GM12878 (cell line): ENCODE results near the gene CEP131. TPM values are rescaled to one million over a fixed set of nuclear protein-coding genes. Genes with fewer than 3 reads are reported as not detected.

Source experiments
- ATAC-seq: fragments of 200-7000 bp; cut with Tn5 transposase; 3 replicates; pipeline ENCODE4 v1.9.1; 2020; ENCODE audit warnings: mild to moderate bottlenecking, moderate library complexity
- BruUV-seq: library from RNA; stranded (reverse); fragments of 400-500 nt; replicated peaks from 2 replicates; lab custom pipeline; 2021; lab: Mats Ljungman, UMichigan
- CTCF ChIA-PET: fragments of 300-600 bp; sonication (Branson Sonifier 250); formaldehyde crosslinking; extraction: SDS; loops from one replicate; lab custom pipeline; 2021; ENCODE audit warnings: inconsistent platforms; lab: Yijun Ruan, JAX
- POLR2A ChIA-PET: fragments of 350-600 bp; formaldehyde crosslinking; extraction: SDS; loops from one replicate; lab custom pipeline; 2021; ENCODE audit warnings: inconsistent platforms; lab: Charles Lee
- RAD21 ChIA-PET: fragments of 300-600 bp; sonication (Branson Sonifier 250); formaldehyde crosslinking; loops from one replicate; lab custom pipeline; 2023; ENCODE audit warnings: antibody characterized with exemption; ENCODE audit not compliant: unreplicated experiment; lab: Charles Lee
- SMC1A ChIA-PET: fragments of 300-600 bp; sonication (Branson Sonifier 250); formaldehyde crosslinking; loops from one replicate; lab custom pipeline; 2023; ENCODE audit not compliant: unreplicated experiment, uncharacterized antibody; lab: Charles Lee
- DNase-seq: peaks from one replicate; pipeline ENCODE4 v3.0.0-alpha.2; 2011; ENCODE audit warnings: low read depth, low spot score
- FAIRE-seq: peaks from 3 replicates; lab custom pipeline; 2011; peaks lifted over from hg19 to GRCh38; lab: Jason Lieb, UNC
- H2AFZ ChIP-seq: 2 replicates; pipeline ENCODE4 v1.6.0; 2011; ENCODE audit warnings: low read depth, low read length, control low read depth; ENCODE audit not compliant: control insufficient read depth
- H3K27ac ChIP-seq: 2 replicates; pipeline ENCODE4 v1.5.1; 2011; ENCODE audit warnings: control low read depth; ENCODE audit not compliant: control insufficient read depth, insufficient read depth
- H3K27me3 ChIP-seq, 2 experiments: replicated peaks in 1 of 2; 2 replicates each; pipeline versions ENCODE4 v1.6.0 to v1.6.1; 2011; ENCODE audit warnings: low read length in 1 of 2; ENCODE audit not compliant: control insufficient read depth in 2 of 2, insufficient read depth in 2 of 2
- H3K36me3 ChIP-seq, 2 experiments: 2 replicates each; pipeline ENCODE4 v1.5.1; 2011; ENCODE audit warnings: low read length in 1 of 2; ENCODE audit not compliant: control insufficient read depth in 2 of 2, insufficient read depth in 2 of 2
- H3K4me1 ChIP-seq: 2 replicates; pipeline ENCODE4 v1.6.1; 2011; ENCODE audit warnings: mild to moderate bottlenecking, low read length, moderate library complexity, mixed read lengths; ENCODE audit not compliant: control insufficient read depth, insufficient read depth
- H3K4me2 ChIP-seq: 2 replicates; pipeline ENCODE4 v1.6.0; 2011; ENCODE audit warnings: control low read depth; ENCODE audit not compliant: control insufficient read depth, insufficient read depth
- H3K4me3 ChIP-seq: fragments of 200-600 bp; sonication (generic); 2 replicates; pipeline ENCODE4 v1.5.1; 2016
- H3K79me2 ChIP-seq: 2 replicates; pipeline ENCODE4 v1.6.0; 2011; ENCODE audit warnings: low read length; ENCODE audit not compliant: control insufficient read depth, insufficient read depth
- H3K9ac ChIP-seq: 2 replicates; pipeline ENCODE4 v1.8.0; 2011; ENCODE audit warnings: low read length, control low read depth, mixed read lengths; ENCODE audit not compliant: control insufficient read depth, insufficient read depth
- H3K9me3 ChIP-seq: replicated peaks from 3 replicates; pipeline ENCODE4 v1.5.1; 2011; ENCODE audit warnings: mild to moderate bottlenecking, low read length; ENCODE audit not compliant: control insufficient read depth, insufficient read depth
- H4K20me1 ChIP-seq: 2 replicates; pipeline ENCODE4 v1.6.0; 2011; ENCODE audit not compliant: control insufficient read depth, insufficient read depth
- CHD2 ChIP-seq: IDR thresholded peaks from 2 replicates; pipeline ENCODE4 v1.6.1; 2011; ENCODE audit warnings: low read depth, low read length, improper control_type of control experiment, borderline replicate concordance
- EED ChIP-seq: sonication (generic); IDR thresholded peaks from 2 replicates; pipeline ENCODE4 v1.6.1; 2016; ENCODE audit warnings: antibody characterized with exemption, low read depth
- ETV6 ChIP-seq, 2 experiments: fragments of 450-650 bp in 1 of 2; IDR thresholded peaks in 1 of 2; conservative IDR thresholded peaks in 1 of 2; 2 replicates each; pipeline ENCODE4 v1.6.1; 2014; ENCODE audit warnings: antibody characterized with exemption in 1 of 2, borderline replicate concordance in 1 of 2, low read depth in 1 of 2, mild to moderate bottlenecking in 1 of 2, moderate library complexity in 1 of 2
- PAX5 ChIP-seq: IDR thresholded peaks from 2 replicates; pipeline ENCODE4 v1.6.1; 2011; ENCODE audit warnings: low read depth, low read length, borderline replicate concordance
- RBBP5 ChIP-seq: fragments of 200-600 bp; sonication (generic); conservative IDR thresholded peaks from 2 replicates; pipeline ENCODE4 v1.6.1; 2016
- SIX5 ChIP-seq: IDR thresholded peaks from 2 replicates; pipeline ENCODE4 v1.6.1; 2011; ENCODE audit warnings: mild to moderate bottlenecking, low read depth, low read length, moderate library complexity; ENCODE audit not compliant: severe bottlenecking
- SREBF1 ChIP-seq: IDR thresholded peaks from 2 replicates; pipeline ENCODE4 v1.6.1; 2012; ENCODE audit warnings: mild to moderate bottlenecking, low read length
- STAT3 ChIP-seq: IDR thresholded peaks from 2 replicates; pipeline ENCODE4 v1.6.1; 2011; ENCODE audit warnings: low read depth, low read length, improper control_type of control experiment
- TARDBP ChIP-seq: IDR thresholded peaks from 2 replicates; pipeline ENCODE4 v1.6.1; 2016; ENCODE audit warnings: borderline replicate concordance
- ZNF207 ChIP-seq: fragments of 450-650 bp; IDR thresholded peaks from 2 replicates; pipeline ENCODE4 v1.6.1; 2014; ENCODE audit warnings: antibody characterized with exemption, mild to moderate bottlenecking, borderline replicate concordance
- ZZZ3 ChIP-seq: IDR thresholded peaks from 2 replicates; pipeline ENCODE4 v1.6.1; 2011; ENCODE audit warnings: low read depth; ENCODE audit not compliant: control insufficient read depth, insufficient read length
- WGBS: methylation state at CpG from one replicate; pipeline ENCODE4 v1.1.6; 2016; ENCODE audit warnings: low lambda C conversion rate; ENCODE audit not compliant: insufficient replicate concordance, insufficient coverage; ENCODE audit errors: missing lambda C conversion rate; 5-methylcytosine and 5-hydroxymethylcytosine counted together
- in situ Hi-C: fragments of 300-500 bp; cut with MboI; formaldehyde crosslinking; loops from 9 replicates; pipeline ENCODE4 v1.14.3; 2018; ENCODE audit warnings: mixed read lengths
- intact Hi-C: fragments of 100-400 bp; cut with micrococcal nuclease; formaldehyde crosslinking; loops from one replicate; pipeline ENCODE4 v1.14.2; 2022; ENCODE audit not compliant: unreplicated experiment
- polyA plus RNA-seq, 11 experiments: library from polyadenylated mRNA; depleted of rRNA in 4 of 11; unstranded in 6 of 11; stranded (reverse) in 5 of 11; fragments of >200 nt; fragmentation: Nextera tagmentation in 4 of 11; fragmentation: Illumina TruSeq in 1 of 11; extraction: Ambion mirVana in 4 of 11; extraction: Trizol in 1 of 11; gene quantifications; 1 replicate in 1 of 11; 2 replicates in 10 of 11; pipeline versions ENCODE4 v1.2.1 to v1.2.3, GENCODE V29; 2011 to 2016; ENCODE audit warnings: inconsistent platforms in 2 of 11, missing spikeins in 2 of 11, low read depth in 1 of 11
- total RNA-seq, 4 experiments: library from RNA; depleted of rRNA in 3 of 4; stranded (reverse); fragments of >200 nt in 3 of 4; fragmentation: Illumina TruSeq in 1 of 4; extraction: Trizol in 1 of 4; gene quantifications; 2 replicates each; pipeline versions ENCODE4 v1.2.1 to v1.2.3, GENCODE V29; 2013 to 2021
- TF ChIP-seq, protein P1 (sequence below): IDR thresholded peaks from 2 replicates; pipeline ENCODE4 v1.6.1; 2011; ENCODE audit warnings: borderline replicate concordance, low read depth, mild to moderate bottlenecking, moderate library complexity, mixed read lengths, low read length; ENCODE audit not compliant: insufficient read depth; ENCODE audit errors: extremely low read length
- TF ChIP-seq, protein P2 (sequence below): fragments of 450-650 bp; IDR thresholded peaks from 2 replicates; pipeline ENCODE4 v1.6.1; 2016; ENCODE audit warnings: mild to moderate bottlenecking

CEP131 gene
- total and polyA plus RNA-seq, 10 of the 15 experiments (the other 5 are each of a cell fraction or from before 2014, with no cell fraction given), result 0.05 to 17.3 (median 6.7) TPM

DNA sequence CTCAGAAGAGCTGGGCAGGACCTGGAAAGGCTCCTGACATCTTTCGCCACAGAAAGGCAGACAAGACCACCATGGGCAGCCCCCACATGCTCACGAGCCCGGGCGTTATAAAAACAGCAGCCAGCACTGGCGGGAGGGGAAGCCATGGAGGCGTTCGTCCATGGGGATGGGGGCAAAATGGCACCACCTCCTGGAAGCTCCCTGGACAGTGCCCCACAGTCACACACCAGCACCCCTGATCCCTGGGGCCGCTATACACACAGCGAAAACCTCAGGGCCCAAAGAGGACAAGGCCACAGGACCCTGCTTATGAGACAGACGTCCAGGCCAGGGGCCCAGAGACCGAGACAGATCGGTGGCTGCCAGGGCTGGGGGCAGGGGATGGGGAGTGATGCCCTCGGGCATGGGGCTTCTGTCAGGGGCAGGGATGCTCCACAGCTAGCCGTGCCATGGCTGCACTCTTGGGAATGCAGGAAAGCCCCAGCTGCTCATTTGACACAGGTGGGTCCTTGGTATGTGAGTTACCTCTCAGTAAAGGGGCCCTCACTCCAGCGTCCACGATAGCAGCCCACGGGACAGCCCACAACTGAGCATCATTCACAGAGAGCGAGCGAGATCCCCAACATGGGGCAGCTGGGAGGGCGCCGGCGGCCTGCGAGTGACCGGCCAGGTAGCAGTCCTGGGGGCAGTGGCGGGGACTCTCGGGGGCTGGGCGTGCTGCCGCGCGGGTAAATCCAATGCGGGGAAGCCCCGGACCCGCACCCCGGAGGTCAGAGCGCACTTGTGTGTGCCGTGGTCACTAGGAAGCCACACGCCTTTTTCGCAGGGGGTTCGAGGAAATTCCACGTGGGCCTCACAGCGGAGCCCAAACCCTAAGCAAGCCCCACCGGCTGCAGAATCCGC is 63.8 kb downstream of the CEP131 start:
- Histone ChIP-seq H3K27me3 (no peaks in the 10 kb centered on the region), H3K4me3 (no peak overlapping the region), H4K20me1 (no peaks in the 10 kb centered on the region), H3K4me1 (no peaks in the 10 kb centered on the region), H3K36me3 (no peaks in the 10 kb centered on the region), H2AFZ (no peak overlapping the region), H3K9ac (no peak overlapping the region), H3K9me3 (no peaks in the 10 kb centered on the region), H3K27ac (no peak overlapping the region), H3K4me2 (no peak overlapping the region), H3K79me2 (no peaks in the 10 kb centered on the region)
- POLR2A ChIA-PET, result no interaction called here
- in situ Hi-C loops (no loop called here), intact Hi-C loops (no loop called here)
- ATAC-seq (no peak), FAIRE-seq (no peak), DNase-seq (no peak)
- WGBS, result 56% methylated on average over 43 of the region's 43 CpGs
- BruUV-seq, result no TSS peak
- RAD21 ChIA-PET, result no interaction called here
- CTCF ChIA-PET, result no interaction called here
- no peak for TF ChIP-seq ETV6 (conservative IDR thresholded peaks at IDR 0.05 in 1 of 2, IDR thresholded peaks at IDR 0.05 in 1 of 2; ENCODE audit: borderline replicate concordance in 1 of 2, low read depth in 1 of 2)
- SMC1A ChIA-PET, result no interaction called here

DNA sequence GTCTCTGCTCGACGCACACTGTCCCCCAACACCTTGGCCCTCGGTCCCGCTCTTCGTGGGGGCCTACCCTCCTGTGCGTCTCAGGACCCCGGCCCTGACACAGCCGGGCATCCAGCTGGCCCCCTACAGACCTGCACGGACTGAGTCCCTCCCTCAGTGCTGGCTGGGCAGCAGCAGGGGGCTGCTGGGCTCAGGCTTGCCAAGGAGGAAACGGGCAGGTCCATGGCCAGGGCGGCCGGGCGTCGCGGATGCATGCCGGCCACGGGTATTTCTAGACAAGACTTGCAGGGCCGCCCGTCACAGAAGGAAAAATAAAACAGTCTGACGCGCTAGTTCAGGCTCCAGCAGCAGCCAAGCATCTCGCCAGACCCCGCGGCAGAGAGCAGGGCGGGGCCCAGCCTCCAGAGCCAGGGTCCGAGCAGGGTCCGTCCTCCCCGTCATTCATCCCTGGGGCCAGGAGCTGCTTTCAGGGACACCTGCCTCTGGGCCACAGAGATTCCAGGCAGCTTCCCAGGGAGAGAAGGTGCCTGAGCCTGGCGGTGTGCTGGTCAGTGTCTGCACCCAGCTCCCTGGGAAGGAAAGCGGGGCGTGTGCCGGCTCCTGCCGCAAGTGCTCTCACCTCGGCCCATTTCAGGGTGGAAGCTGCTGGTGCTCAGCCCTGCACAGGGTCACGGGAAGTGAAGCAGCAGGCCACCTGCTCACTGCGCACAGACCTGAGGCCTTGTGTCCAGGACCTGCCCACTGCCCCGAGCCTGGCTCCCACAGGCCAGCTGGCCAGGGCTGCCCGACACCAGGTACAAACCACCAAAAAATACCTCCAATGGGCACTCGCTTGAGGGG is 64.7 kb downstream of the CEP131 start:
- ATAC-seq, result no peak
- Histone ChIP-seq H4K20me1 (no peaks in the 10 kb centered on the region), H3K4me1 (no peaks in the 10 kb centered on the region), H3K9me3 (no peaks in the 10 kb centered on the region), H3K27ac (no peak overlapping the region), H3K27me3 (no peaks in the 10 kb centered on the region), H2AFZ (no peak overlapping the region), H3K4me3 (no peak overlapping the region), H3K79me2 (no peaks in the 10 kb centered on the region), H3K4me2 (no peak overlapping the region), H3K9ac (no peak overlapping the region), H3K36me3 (no peaks in the 10 kb centered on the region)
- CTCF ChIA-PET, result no interaction called here
- POLR2A ChIA-PET, result no interaction called here
- no peak for FAIRE-seq
- SMC1A ChIA-PET, result no interaction called here
- intact Hi-C loops (no loop called here), in situ Hi-C loops (no loop called here)
- WGBS, result 54% methylated on average over 32 of the region's 39 CpGs
- BruUV-seq, result no TSS peak
- no peak for DNase-seq
- RAD21 ChIA-PET, result no interaction called here
- no peak for TF ChIP-seq ZNF207
- TF ChIP-seq TARDBP, result no peak
- no peak for TF ChIP-seq PAX5
- TF ChIP-seq ZZZ3, result no peak
- no peak for TF ChIP-seq CHD2
- TF ChIP-seq SIX5, result no peak
- TF ChIP-seq STAT3, result no peak
- no peak for TF ChIP-seq RBBP5
- TF ChIP-seq, protein P1, sequence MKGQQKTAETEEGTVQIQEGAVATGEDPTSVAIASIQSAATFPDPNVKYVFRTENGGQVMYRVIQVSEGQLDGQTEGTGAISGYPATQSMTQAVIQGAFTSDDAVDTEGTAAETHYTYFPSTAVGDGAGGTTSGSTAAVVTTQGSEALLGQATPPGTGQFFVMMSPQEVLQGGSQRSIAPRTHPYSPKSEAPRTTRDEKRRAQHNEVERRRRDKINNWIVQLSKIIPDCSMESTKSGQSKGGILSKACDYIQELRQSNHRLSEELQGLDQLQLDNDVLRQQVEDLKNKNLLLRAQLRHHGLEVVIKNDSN, result no peak
- TF ChIP-seq EED, result no peak
- TF ChIP-seq, protein P2, sequence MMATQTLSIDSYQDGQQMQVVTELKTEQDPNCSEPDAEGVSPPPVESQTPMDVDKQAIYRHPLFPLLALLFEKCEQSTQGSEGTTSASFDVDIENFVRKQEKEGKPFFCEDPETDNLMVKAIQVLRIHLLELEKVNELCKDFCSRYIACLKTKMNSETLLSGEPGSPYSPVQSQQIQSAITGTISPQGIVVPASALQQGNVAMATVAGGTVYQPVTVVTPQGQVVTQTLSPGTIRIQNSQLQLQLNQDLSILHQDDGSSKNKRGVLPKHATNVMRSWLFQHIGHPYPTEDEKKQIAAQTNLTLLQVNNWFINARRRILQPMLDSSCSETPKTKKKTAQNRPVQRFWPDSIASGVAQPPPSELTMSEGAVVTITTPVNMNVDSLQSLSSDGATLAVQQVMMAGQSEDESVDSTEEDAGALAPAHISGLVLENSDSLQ, result no peak
- TF ChIP-seq SREBF1, result no peak
